ENCODE results near the gene USB1.

GRCh38 chr16:58034774-58035173, 33.6 kb downstream of the USB1 start:
- TF ChIP-seq CTCF (IDR thresholded peaks at IDR 0.05) (no peak), POLR2A (IDR thresholded peaks at IDR 0.05) (no peak)

Measured in thyroid gland (tissue), 4 donors.